Middle frontal gyrus (tissue), 1 donor: ENCODE data around the gene IGSF5.
"Not testable (repeated sequence)": the region's sequence is repeated elsewhere in the genome, so short reads cannot be mapped to it uniquely, and the experiment has no call there.

Experiments
- DNase-seq: peaks from one replicate; pipeline ENCODE4 v3.0.0-alpha.2; 2015; ENCODE audit warnings: low spot score; ENCODE audit errors: extremely low spot score

The IGSF5 gene

GRCh38 chr21:39738566-39738965 is 6.4 kb upstream of the IGSF5 start:
- DNase-seq, result no peak

- DNase-seq, result not testable (repeated sequence)
Observed at GRCh38 chr21:39739531-39739930, 5.5 kb upstream of the IGSF5 start.

- DNase-seq, result not testable (repeated sequence)
Observed at GRCh38 chr21:39742561-39742960, 2.4 kb upstream of the IGSF5 start.

GRCh38 chr21:39745332-39745731 is 349 bp downstream of the IGSF5 start:
- DNase-seq, result not testable (repeated sequence)

- no peak for DNase-seq
Observed at GRCh38 chr21:39750670-39751069, 5.7 kb downstream of the IGSF5 start.

- no peak for DNase-seq
Observed at GRCh38 chr21:39754811-39755210, 9.8 kb downstream of the IGSF5 start.

- DNase-seq, result no peak
Observed at GRCh38 chr21:39756285-39756684, 11.3 kb downstream of the IGSF5 start.

- no peak for DNase-seq
Observed at GRCh38 chr21:39763272-39763970, 18.4 kb downstream of the IGSF5 start.

GRCh38 chr21:39774227-39774626 is 29.2 kb downstream of the IGSF5 start:
- DNase-seq, result no peak

- DNase-seq, result no peak
Observed at GRCh38 chr21:39775816-39776215, 30.8 kb downstream of the IGSF5 start.

GRCh38 chr21:39776589-39776988 is 31.6 kb downstream of the IGSF5 start:
- no peak for DNase-seq

- DNase-seq, result no peak
Observed at GRCh38 chr21:39781331-39781730, 36.3 kb downstream of the IGSF5 start.

- DNase-seq, result peak; percentile 29
Observed at GRCh38 chr21:39788383-39788782, 43.4 kb downstream of the IGSF5 start.

GRCh38 chr21:39796466-39796865 is 51.5 kb downstream of the IGSF5 start:
- DNase-seq, result no peak

- DNase-seq, result no peak
Observed at GRCh38 chr21:39799178-39799577, 54.2 kb downstream of the IGSF5 start.

- no peak for DNase-seq
Observed at GRCh38 chr21:39800311-39800710, 55.3 kb downstream of the IGSF5 start.

GRCh38 chr21:39802217-39802616 is 57.2 kb downstream of the IGSF5 start:
- DNase-seq, result no peak

- no peak for DNase-seq
Observed at GRCh38 chr21:39803393-39803792, 58.4 kb downstream of the IGSF5 start.

GRCh38 chr21:39804240-39804639 is 59.3 kb downstream of the IGSF5 start:
- DNase-seq, result no peak

GRCh38 chr21:39805983-39806382 is 61.0 kb downstream of the IGSF5 start:
- no peak for DNase-seq

GRCh38 chr21:39807738-39808137 is 62.8 kb downstream of the IGSF5 start:
- no peak for DNase-seq

GRCh38 chr21:39809936-39810335 is 65.0 kb downstream of the IGSF5 start:
- DNase-seq, result no peak

GRCh38 chr21:39812983-39813382 is 68.0 kb downstream of the IGSF5 start:
- no peak for DNase-seq

GRCh38 chr21:39818557-39818956 is 73.6 kb downstream of the IGSF5 start:
- DNase-seq, result no peak
